ENCODE data around the gene IMP3.
"Not testable (repeated sequence)": the region's sequence is repeated elsewhere in the genome, so short reads cannot be mapped to it uniquely, and the experiment has no call there.

IMP3 gene, protein sequence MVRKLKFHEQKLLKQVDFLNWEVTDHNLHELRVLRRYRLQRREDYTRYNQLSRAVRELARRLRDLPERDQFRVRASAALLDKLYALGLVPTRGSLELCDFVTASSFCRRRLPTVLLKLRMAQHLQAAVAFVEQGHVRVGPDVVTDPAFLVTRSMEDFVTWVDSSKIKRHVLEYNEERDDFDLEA

DNA sequence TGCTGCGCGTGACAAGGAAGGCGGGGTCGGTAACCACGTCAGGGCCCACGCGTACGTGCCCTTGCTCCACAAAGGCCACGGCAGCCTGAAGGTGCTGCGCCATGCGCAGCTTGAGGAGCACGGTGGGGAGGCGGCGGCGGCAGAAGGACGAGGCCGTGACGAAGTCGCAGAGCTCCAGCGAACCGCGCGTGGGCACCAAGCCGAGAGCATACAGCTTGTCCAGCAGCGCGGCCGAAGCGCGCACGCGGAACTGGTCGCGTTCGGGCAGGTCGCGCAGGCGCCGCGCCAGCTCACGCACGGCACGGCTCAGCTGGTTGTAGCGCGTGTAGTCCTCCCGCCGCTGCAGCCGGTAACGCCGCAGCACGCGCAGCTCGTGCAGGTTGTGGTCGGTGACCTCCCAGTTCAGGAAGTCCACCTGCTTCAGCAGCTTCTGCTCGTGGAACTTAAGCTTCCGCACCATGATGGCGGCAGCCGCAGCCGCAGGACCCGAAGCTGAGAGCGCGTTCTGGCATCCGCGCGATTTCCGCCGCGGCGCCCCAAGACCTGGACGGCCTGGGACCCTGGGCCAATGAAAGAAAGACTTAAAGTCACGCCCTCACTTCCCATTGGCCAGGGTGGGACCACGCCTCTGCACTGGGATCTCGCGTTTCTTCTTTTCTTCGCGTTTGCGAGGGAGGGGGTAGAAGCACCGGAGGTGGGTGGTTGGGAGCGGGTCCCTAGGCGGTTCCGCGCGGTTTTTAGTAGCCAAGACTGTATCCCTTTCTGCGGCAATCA is at the start of gene IMP3:
TSS of gene IMP3 (minus strand) at position 516 of the 774 bp plus-strand sequence. CDS start at position 460, 56 bp downstream.
- peak; percentile 93 for DNase-seq

DNA sequence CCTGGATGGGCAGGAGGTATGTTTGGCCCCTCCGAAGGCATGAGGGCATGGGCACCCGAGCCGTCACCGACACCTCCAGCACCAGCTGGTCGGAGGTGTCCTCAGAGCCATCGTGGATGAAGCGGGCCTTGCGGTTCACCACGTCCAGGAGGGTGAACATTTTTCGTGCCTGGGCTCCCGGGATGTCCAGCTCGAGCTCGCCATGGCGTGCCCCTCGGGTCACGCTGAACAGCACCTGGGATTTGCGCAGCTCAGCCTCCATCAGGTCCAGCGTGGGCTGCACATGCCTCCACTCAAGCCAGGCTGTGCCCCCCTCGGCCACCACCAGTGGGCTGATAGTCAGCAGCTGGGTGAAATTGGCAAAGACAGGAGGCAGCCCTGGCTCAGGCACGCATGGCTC is 49.4 kb upstream of the IMP3 start:
- not testable (repeated sequence) for DNase-seq

DNA sequence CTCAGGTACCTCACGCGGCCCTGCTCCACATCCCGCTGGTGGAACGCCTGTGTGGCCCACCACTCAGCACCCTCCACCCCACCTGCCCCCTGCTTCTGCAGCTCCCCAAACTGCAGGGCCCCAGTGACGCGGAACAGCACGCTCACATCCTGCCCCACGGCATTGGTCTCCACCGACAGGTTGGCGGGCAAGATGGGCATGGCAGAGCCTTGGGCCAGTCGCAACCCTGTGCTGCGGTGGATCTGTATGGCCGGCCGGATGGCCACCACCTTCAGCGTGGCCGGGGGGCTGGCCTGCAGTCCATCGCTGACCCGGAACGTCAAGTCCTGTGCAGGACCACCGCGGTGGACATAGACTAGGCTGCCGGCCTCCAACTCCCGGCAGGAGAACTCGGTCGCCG is 48.8 kb upstream of the IMP3 start:
- DNase-seq, result no peak

DNA sequence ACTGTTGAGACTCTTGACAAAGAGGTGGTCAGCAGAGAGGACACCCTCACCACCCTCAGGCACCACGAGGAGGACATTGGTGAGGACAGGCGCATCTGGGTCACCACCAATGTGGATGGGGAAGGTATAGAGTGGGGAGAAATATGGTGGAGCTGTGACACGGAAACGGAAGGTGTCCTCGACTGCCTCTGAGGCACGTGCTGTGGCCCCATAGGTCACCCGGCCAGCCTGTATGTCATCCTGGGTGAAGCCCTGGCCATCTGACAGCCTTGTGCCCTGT is 48.2 kb upstream of the IMP3 start:
- no peak for DNase-seq

DNA sequence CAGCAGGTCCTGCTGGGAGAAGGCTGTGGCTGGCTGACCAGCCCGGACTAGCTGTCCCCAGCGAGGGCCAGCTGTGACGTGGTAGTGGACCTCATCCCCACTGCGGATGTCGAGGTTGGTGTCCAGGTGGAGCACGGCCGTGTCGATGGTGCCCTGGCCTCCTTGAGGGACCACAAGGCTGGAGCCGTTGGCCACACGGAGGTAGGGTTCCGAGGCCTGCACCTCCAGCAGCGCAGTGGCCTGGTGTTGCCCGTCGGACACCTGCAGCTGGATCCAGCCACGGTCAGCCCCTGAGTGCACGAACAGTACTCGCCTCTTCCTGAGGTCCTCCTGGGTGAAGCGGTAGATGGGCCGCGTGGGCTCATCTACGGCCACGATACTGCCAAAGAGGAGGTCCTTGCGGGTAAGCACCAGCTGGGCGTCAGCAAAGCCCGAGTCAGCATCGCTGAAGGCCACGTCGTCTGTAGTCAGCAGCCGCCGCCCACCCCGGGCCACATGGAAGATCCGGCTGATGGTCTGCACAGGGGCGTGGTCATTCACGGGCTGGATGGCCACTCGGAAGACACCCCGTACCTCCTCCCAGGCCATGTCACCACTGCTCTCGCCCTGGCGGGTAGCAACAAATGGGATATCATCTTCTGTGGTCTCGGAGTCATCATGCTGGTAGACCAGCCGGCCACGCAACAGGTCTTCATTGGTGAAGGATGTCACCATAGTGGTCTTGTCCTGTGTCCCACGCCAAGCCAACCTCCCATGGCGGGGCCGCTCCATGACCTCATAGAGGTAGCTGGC is 47.7 kb upstream of the IMP3 start:
- no peak for DNase-seq

DNA sequence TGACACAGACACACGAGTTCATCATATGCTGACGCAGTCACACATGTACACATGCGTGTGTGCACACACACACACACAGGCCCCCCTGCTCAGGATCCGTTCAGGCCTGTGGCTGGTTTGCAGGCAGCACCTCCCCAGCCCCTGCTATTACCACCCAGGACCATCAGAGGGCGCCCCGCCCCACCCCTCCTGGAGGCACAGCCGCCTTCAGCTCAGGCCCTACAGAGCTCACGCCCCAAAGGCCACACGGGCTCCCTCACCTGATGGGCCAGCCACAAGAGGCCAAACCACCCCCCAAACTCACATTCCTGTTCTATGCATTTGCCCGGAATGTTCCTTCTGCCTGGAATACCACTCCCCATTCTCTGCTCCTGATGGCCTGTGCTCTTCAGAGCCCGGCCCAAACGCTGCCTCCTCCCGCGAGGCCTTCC is 46.2 kb upstream of the IMP3 start:
- DNase-seq, result peak; percentile 67

DNA sequence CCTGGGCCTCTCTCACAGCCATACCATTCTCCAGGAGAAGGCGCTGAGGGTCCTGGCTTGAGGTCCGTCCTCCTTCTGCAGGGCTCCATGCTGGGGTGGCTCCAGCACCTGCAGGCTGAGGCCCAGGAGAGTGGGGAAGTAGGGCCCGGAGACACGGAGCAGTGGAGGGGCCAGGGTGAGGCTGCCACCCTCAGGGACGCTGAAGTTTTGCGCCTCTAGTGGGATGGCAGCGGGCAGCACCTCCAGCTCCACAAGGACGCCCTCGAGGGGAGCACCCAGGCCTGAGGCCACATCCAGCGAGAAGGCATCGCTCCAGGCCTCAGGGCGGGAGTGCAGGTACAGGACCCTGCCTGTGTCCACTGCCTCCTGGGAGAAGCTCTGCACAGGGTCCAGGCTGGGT is 45.2 kb upstream of the IMP3 start:
- no peak for DNase-seq

DNA sequence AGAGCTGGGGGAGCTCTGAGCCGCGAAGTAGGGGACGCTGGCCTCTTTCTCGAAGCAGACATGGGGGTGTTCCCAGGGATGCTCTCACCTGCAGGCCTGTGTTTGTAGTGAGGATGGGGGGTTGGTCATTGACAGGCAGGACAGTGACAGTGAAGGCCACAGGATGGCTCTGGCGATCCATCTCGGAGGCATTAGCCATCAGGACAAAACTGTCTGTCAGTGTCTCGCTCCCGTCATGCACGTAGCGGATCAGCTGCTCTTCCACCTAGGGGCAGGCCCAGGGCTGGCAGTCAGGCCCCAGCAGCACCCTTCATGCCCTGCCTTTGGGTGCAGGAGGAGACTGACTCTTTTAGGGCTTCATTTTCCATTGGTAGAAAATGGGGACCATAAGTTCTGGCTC is 44.6 kb upstream of the IMP3 start:
- DNase-seq, result no peak

DNA sequence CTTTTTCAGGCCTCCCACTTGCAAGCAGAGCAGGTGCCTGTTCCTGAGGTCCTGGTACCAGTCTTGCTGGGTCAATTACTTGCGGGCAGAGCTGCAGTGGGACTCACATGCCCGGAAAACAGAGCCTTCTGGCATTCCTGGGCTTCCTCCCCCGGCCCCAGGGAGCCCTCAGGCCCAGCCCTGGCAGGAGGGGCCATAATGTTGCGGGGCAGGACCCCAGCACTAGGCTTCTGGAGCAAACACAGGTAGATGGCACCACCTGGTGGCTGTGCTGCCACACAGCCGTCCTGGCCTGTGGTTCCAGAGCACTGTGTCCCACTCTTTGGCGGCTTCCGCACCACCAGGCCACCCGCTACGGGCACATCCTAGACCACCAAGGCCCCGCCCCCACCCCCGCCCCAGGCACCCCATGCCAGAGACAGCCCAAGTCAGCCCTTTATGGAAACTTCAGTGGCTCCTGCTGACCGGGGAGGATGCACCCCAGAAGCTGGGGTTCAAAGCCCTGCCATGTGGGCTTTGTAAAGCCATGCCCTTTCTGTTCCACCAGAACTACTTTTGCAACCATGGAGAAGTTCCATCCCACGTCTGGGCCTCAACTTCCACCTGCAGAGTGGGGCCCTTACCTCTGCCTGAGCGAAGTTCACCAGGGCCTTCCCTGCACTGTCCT is 43.8 kb upstream of the IMP3 start:
- peak; percentile 46 for DNase-seq

DNA sequence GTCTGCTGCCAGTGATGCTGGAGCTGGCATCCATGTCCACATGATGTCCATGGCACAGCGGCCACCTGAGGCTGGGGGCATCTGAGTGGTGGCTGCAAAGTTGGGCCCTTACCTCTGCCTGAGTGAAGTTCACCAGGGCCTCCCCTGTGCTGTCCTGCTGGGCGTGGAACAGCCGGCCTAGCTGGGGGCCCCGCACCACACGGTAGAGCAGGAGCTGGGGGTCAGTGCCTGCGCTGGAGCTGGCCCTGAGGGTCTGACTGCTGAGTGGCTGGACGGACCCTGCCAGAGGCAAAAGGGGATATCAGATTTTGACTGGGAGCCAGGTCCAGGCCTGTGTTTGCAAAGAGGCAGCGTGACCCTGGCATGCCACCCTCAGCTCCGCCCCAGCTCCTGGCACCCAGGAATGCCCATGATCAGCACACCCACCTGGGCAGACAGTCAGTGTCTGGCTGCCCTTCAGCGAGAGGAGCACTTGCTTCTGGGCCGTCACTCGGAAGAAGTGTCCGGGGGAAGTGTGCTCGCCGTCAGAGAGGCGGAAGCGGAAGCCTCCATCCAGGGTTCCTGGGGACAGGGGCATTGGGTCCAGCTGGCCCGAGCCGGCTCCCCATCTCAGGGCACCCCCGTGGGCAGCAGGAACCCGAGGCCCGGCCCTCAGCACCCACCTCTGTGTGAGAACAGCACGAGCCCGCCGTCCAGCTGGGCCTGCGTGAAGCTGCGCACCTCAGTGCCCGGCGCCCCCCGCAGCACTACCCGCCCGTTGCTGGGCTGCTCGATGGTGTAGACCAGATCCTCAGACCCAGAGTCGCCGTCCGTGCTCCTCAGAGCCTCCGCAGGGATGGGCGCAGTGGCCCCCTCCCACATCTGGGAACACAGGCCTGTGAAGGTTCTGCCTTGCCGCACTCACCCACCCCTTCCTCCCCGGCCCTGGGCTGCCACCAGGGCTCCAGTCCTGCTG is 42.4 kb upstream of the IMP3 start:
- no peak for DNase-seq

DNA sequence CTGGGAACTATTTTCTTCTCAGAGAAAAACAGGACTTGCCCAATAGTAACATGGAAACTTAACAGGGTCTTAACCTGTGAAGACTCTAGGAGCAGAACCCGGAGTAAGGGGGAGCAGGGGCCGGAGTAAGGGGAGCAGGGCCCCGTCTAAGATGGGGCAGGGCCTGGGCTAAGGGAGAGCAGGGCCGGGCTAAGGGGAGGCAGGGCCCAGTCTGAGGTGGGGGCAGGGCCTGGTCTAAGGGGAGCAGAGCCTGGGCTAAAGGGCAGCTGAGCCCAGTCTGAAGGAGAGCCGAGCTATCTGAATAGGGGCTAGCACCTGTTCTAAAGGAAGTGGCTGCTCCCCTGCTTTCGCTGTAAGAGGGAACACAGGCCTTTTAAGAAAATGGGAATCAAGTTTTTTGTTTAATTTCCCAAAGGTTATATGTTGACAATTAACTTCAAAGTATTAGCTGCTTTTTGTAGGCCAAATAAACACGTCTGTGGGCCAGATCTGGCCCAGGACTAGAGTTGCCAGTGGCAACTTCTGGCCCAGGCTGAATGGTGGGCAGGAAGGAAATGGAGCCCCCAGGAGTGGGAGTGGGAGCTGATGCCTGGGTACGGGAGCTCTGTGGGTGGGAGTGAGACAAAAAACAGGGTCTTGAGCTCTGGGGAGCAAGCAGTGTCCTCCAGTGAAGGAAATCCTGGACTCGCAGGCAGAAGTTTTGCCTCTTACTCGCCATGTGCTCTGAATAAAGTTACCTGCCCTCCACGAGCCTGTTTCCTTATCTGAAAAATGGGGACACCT is 40.2 kb upstream of the IMP3 start:
- DNase-seq, result no peak

DNA sequence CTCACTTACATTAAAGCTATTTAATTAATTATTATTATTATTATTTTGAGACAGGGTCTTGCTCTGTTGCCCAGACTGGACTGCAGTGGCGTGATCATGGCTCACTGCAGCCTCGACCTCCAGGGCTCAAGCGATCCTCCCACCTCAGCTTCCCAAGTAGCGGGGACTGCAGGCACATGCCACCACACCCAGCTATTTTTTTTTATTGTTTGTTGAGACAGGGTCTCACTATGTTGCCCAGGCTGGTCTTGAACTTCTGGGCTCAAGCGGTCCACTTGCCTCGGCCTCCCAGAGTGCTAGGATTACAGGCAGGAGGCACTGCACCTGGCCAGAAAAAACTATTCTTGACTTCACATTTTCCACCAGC is 38.3 kb upstream of the IMP3 start:
- not testable (repeated sequence) for DNase-seq

DNA sequence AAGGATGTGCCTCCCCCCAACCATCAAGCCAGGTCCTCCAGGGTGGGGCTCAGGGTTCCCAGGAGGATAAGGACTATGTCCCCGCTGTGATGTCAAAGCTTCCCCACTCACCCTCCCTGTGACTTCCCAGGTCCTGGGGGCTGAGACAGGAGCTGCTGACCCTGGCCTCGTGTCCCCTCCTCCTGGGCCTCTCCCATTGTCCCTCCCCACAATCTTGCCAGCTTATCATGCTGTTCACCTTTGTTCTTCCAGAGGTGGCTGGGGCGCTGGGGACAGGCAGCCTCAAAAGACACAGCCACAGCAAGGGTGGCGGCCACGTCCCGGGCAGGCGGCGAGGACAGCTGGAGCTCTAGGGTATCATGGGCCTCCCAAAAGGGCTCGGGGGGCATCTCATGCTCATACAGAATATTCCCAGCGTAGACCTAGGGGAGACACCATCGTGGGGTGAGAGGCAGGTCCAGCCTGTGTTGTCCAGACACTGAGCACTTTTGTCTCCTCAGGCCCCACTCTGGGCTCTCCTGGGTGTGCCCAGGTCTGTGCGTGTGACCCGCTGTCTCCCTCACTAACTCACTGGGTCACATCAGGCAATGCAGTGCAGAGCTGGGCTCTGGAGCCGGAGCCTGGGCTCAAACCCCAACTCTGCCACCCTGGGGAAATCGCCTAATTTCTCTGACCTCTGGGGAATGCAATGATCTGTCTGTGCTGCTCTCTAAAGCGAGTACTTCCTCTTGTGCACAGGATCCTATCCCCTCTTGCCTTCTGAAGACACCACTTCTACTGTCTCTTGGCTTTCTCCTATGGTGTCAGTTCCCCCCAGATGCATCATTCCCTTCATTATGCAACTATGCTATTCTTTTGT is 37.7 kb upstream of the IMP3 start:
- no peak for DNase-seq

DNA sequence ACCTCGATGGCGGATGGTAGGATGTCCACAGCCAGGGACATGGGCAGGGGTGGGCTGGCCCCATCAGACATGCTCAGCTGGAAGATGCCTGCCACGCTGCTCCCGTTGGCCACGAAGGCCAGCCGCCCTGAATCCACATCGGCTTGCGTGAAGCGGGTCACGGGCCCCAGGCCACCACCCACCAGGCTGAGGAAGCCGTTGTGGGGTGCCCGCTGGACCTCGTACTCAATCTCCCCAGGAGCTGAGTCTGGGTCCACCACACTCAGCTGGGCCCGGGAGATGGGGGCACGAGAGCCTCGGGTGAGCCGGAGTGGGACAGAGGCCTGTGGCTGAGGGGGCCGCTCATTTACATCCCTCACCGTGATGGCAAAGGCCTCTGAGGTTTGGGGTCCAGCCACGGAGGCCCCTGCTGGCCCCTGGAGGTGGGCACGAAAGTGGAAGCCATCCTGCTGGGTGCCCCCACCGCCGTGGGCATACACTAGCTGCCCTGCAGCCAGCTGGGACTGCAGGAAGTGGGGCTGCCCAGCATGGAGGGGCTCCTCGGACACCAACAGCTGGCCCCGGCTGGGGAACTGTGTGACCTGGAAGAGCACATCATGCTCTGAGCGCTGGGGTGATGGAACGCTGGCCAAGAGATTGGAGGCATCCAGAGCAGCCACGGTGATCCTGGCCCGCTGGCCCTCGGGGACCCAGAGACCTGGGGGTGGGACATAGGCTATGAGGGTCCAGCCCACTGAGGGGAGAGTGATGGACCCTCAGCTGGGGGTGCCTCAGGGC is 36.9 kb upstream of the IMP3 start:
- DNase-seq, result no peak

DNA sequence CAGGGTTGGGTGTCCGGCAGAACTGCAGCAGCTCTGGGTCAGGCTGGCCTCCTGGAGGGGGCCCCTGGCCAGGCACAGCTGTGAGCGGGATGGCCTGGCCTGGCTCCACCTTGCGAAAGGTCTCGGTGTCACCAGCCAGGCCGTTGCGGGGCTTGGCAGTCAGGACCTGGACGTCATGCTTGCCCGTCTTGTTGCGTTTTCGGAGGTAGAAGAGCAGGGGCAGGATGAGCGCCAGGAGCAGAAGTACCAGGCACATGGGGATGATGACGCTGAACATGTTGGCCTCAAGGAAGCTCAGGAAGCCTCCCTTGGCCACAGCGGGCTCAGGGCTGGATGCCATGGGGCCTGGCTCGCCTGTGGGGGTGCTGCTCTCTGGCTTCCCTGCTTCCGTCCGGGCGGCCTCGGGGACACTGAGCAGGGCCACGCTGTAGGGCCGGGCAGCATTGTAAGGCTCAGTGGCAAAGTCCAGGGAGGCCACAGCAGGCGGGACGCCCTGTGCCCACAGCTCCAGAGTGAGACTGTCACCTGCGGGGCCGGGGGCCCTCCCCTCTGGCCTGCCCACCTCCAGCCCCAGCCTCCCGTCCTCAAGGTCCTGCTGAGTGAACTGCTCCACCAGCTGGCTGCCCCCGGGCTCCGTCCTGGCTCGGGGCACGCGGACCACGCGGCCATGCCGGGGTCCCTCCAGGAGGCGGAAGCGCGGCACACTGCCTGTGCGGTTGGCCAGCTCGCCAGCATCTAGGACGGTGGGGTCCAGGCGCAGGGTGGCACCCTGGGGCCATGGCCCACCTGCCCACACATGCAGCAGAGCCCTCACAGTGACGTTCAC is 35.8 kb upstream of the IMP3 start:
- no peak for DNase-seq

DNA sequence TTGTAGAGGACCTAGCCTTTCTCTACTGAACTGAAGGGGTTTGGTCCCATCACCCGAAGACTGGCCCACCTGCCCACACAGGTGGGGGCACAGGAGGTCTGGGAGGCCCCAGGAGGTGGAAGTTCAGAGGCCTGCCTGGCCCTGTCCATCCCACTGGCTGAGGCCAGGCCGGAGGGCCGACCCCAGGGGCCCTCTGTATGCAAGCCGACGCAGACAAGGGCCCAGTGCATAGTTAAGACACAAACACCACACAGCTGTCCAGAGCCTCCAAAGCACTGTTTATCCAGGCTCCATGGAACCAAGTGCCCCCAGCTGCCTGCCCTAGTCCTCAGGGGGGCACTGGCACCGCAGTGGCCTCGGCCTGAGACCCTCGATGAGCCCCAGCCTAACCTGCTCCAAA is 34.3 kb upstream of the IMP3 start:
- no peak for DNase-seq

DNA sequence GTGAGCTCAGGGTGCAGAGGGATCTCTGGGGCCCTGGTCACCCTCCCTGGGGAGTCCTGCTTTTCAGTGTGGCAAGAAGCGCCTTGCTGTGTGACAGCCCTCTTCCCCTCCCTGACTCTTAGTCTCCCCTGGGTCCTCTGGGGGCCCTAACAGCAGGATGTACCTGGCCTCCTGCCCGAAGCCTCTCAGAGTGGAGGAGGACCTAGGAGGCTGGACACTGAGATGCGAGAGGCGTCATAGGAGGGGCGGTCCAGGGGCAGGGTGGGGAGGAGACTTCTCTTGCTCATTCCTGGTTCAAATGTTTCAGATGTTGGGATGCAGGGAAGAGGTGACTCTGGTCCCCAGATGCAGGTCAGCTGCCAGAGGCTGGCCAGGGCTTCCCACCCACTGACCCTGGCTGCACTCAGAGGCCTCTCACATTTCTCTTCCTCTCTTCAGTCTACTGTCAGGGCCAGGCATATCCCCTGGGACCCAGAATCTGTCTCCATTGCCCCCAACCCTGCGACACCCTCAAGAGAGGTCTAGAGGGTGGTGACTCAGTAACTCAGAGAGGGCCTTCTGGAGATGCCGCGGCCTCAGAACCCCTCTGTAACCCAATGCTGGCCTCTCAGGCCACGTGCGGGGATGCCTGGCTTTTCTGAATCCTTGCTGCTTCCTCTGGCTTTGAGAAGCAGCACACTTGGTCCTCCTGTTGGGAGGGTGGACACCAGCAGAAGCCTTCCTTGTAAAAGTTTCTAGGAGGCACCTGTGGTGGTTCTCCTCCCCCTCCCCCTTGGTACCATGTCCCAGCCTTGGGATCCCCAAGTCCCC is 33.6 kb upstream of the IMP3 start:
- no peak for DNase-seq
